ENCODE measurements around the gene SLC2A10. TPM values are rescaled to one million over a fixed set of nuclear protein-coding genes. Genes with fewer than 3 reads are reported as not detected.

The SLC2A10 gene
- total and polyA plus RNA-seq, 7 donors = 0.40 to 1.7 (median 1.0) TPM

DNA sequence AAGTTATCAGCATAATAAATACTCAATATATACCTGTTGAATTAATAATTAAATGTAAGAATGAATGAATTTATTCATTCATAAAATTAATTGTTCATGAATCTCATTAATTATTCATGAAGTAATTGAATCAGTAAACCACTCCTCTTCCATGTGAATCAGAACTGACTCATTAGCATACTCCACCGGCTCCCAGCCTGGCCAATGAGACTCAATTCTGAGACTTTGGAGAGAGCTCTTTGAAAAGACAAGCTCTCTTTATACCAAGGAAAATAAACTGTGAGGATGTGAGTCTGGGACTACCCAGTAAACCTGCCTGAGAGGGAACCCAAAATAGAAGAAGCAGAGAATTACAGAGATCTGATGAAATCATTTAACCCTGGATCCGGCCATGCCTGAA is 8.4 kb upstream of the SLC2A10 start:
- no peak for DNase-seq
- Histone ChIP-seq H3K27ac (no peak overlapping the region), H3K36me3 (ENCODE audit: insufficient read depth in 1 of 2, low read depth in 1 of 2) (no peaks in the 10 kb centered on the region), H3K4me3 (no peak overlapping the region), H3K27me3 (ENCODE audit: insufficient read depth in 3 of 3, low read length in 2 of 3) (peaks cover 0 to 23% (median 13%) of the 10 kb centered on the region in 3 donors), H3K4me1 (no peaks in the 10 kb centered on the region), H3K9me3 (no peaks in the 10 kb centered on the region)
- intact Hi-C loops (cut with DNase I) = no loop called here
- TF ChIP-seq, protein P1, sequence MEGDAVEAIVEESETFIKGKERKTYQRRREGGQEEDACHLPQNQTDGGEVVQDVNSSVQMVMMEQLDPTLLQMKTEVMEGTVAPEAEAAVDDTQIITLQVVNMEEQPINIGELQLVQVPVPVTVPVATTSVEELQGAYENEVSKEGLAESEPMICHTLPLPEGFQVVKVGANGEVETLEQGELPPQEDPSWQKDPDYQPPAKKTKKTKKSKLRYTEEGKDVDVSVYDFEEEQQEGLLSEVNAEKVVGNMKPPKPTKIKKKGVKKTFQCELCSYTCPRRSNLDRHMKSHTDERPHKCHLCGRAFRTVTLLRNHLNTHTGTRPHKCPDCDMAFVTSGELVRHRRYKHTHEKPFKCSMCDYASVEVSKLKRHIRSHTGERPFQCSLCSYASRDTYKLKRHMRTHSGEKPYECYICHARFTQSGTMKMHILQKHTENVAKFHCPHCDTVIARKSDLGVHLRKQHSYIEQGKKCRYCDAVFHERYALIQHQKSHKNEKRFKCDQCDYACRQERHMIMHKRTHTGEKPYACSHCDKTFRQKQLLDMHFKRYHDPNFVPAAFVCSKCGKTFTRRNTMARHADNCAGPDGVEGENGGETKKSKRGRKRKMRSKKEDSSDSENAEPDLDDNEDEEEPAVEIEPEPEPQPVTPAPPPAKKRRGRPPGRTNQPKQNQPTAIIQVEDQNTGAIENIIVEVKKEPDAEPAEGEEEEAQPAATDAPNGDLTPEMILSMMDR (IDR thresholded peaks at IDR 0.05) = no peak
- no peak for ATAC-seq
- whole genome bisulfite sequencing, 3 donors = 72 to 76% (median 74%) methylated on average over 2 of the region's 2 CpGs

DNA sequence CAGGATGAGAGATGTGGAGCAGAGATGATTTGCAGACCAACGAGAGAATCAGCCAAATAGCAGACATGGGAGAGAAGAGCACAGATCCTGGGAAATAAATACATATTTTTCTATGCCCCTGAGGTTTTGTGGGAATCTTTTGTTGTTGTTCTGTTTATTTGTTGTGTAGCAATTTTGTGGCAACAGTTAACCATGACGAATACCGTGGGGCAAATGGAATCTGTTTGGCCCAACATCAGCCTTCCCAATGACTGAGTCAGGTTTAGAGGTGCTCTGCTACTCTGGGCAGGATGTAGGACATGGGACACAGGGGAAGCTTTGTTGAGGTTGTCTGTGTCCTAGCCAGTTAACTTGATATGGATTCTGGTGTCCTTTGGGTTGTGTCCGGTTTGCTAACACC is 7.9 kb upstream of the SLC2A10 start:
- TF ChIP-seq, protein P1 (IDR thresholded peaks at IDR 0.05) = no peak
- Histone ChIP-seq H3K36me3 (ENCODE audit: insufficient read depth in 1 of 2, low read depth in 1 of 2) (no peaks in the 10 kb centered on the region), H3K4me1 (no peaks in the 10 kb centered on the region), H3K9me3 (no peaks in the 10 kb centered on the region), H3K27ac (no peak overlapping the region), H3K27me3 (ENCODE audit: insufficient read depth in 3 of 3, low read length in 2 of 3) (peaks cover 0 to 23% (median 13%) of the 10 kb centered on the region in 3 donors), H3K4me3 (no peak overlapping the region)
- 30 to 48% (median 31%) methylated on average over 4 of the region's 4 CpGs for WGBS, 3 donors
- ATAC-seq (no peak), DNase-seq (no peak)
- intact Hi-C loops (cut with DNase I) = no loop called here

DNA sequence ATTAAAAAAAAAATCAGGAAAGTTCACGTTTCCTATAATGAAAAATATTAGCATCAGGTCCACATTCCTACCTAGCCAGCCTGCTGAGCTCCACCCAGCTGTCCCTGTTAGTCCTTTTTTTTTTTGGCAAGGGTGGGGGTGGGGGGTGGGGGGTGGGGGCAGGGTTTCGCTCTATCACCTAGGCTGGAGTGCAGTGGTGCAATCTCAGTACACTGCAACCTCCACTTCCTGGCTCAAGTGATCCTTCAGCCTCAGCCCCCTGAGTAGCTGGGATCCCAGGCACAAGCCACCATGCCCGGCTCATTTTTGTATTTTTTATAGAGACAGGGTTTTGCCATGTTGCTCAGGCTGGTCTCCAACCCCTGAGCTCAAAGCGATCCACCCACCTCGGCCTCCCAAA is 7.5 kb upstream of the SLC2A10 start:
- no peaks in the 10 kb centered on the region for H3K9me3 ChIP-seq
- DNase-seq = no peak
- no peak overlapping the region for H3K4me3 ChIP-seq
- peaks cover 0 to 26% (median 13%) of the 10 kb centered on the region in 3 donors for H3K27me3 ChIP-seq (ENCODE audit: insufficient read depth in 3 of 3, low read length in 2 of 3)
- intact Hi-C loops (cut with DNase I) = no loop called here
- 60 to 71% (median 65%) methylated on average over 5 of the region's 5 CpGs for WGBS, 3 donors
- ATAC-seq = no peak
- no peaks in the 10 kb centered on the region for H3K4me1 ChIP-seq
- H3K36me3 ChIP-seq (ENCODE audit: insufficient read depth in 1 of 2, low read depth in 1 of 2) = no peaks in the 10 kb centered on the region
- no peak overlapping the region for H3K27ac ChIP-seq
- TF ChIP-seq, protein P1 (IDR thresholded peaks at IDR 0.05) = no peak

DNA sequence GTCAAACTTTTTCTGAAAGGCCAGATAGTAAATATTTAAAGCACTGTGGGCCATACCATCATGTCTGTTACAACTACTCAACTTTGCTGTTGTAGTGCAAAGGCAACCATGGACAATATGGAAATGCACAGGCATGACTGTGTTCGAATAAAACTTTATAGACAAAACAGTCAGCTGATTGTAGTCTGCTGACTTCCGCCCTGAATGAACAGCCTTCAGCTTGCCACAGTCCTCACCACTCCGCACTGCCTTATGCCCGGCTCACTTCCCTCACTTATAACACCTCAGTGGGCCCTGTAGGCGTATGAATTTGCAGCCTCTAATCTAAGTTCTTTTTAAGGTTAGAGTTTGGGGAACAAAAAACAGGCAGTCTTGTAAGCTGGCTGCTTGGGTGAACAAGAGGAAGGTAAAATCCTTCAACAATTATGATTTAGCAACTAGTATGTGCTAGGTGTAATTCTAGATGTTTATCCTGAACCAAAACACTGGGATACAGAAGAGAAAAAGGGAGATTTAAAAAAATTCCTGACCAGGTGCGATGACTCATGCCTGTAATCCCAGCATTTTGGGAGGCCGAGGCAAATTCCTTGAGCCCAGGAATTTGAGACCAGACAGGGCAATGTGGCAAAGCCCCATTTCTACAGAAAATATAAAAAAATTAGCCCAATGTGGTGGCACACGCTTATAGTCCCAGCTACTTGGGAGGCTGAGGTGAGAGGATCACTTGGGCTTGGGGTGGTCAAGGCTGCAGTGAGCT is 6.8 kb upstream of the SLC2A10 start:
- TF ChIP-seq, protein P1 (IDR thresholded peaks at IDR 0.05) = no peak
- no peaks in the 10 kb centered on the region for H3K36me3 ChIP-seq (ENCODE audit: insufficient read depth in 1 of 2, low read depth in 1 of 2)
- H3K9me3 ChIP-seq = no peaks in the 10 kb centered on the region
- 81 to 88% (median 83%) methylated on average over 8 of the region's 8 CpGs for WGBS, 3 donors
- no peak overlapping the region for H3K27ac ChIP-seq
- no peak overlapping the region for H3K4me3 ChIP-seq
- DNase-seq (no peak), ATAC-seq (no peak)
- intact Hi-C loops (cut with DNase I) = no loop called here
- H3K27me3 ChIP-seq (ENCODE audit: insufficient read depth in 3 of 3, low read length in 2 of 3) = peaks cover 0 to 31% (median 13%) of the 10 kb centered on the region in 3 donors
- no peaks in the 10 kb centered on the region for H3K4me1 ChIP-seq

DNA sequence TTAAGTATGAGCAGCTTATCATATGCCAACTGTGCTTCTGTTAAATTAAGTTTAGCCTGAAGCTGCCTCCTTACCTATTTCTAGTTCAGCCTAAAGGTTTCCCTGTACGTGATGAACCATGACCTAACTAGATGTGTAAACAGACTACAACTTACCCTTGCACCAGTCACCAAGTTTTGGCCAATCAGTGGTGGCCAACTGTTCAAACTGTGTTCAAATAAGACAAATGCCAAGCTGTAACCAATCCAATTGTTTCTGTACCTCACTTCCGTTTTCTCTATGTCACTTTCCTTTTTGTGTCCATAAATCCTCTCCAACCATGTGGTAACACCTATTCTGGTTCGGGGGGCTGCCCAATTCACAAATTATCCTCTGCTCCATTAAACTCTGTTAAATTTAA is 6.0 kb upstream of the SLC2A10 start:
- H3K4me1 ChIP-seq = no peaks in the 10 kb centered on the region
- no peak overlapping the region for H3K4me3 ChIP-seq
- no peak for DNase-seq
- no peak for ATAC-seq
- H3K27ac ChIP-seq = no peak overlapping the region
- peaks cover 0 to 31% (median 13%) of the 10 kb centered on the region in 3 donors for H3K27me3 ChIP-seq (ENCODE audit: insufficient read depth in 3 of 3, low read length in 2 of 3)
- intact Hi-C loops (cut with DNase I) = no loop called here
- 75 to 81% (median 81%) methylated on average over 3 of the region's 3 CpGs for WGBS, 3 donors
- TF ChIP-seq, protein P1 (IDR thresholded peaks at IDR 0.05) = no peak
- H3K9me3 ChIP-seq = no peaks in the 10 kb centered on the region
- no peaks in the 10 kb centered on the region for H3K36me3 ChIP-seq (ENCODE audit: insufficient read depth in 1 of 2, low read depth in 1 of 2)
